HUES64 (cell line): Measurements from ENCODE around the gene TRPC5OS.

ENCODE experiments used
- H3K27ac ChIP-seq: 2 replicates; pipeline ENCODE4 v1.7.0; 2013; ENCODE audit warnings: low read depth, low read length, inconsistent platforms
- H3K27me3 ChIP-seq: 2 replicates; pipeline ENCODE4 v1.6.1; 2013; ENCODE audit warnings: mild to moderate bottlenecking, low read length; ENCODE audit not compliant: insufficient read depth
- H3K36me3 ChIP-seq: 2 replicates; pipeline ENCODE4 v1.6.1; 2013; ENCODE audit warnings: mild to moderate bottlenecking, low read length; ENCODE audit not compliant: insufficient read depth
- H3K4me1 ChIP-seq: 2 replicates; pipeline ENCODE4 v1.6.1; 2013; ENCODE audit warnings: mild to moderate bottlenecking, low read length, moderate library complexity; ENCODE audit not compliant: insufficient read depth
- H3K4me3 ChIP-seq: 2 replicates; pipeline ENCODE4 v1.5.1; 2013; ENCODE audit warnings: mild to moderate bottlenecking, low read length, moderate library complexity
- H3K9ac ChIP-seq: 2 replicates; pipeline ENCODE4 v1.6.1; 2013; ENCODE audit warnings: mild to moderate bottlenecking, low read depth, low read length
- H3K9me3 ChIP-seq: 2 replicates; pipeline ENCODE4 v1.6.1; 2013; ENCODE audit warnings: low read depth, low read length; ENCODE audit not compliant: insufficient read depth
- WGBS: fragments of 150-250, 120-280 bp; methylation state at CpG from one replicate; pipeline ENCODE4 v1.1.7; 2013; ENCODE audit warnings: missing lambda C conversion rate; 5-methylcytosine and 5-hydroxymethylcytosine counted together

TRPC5OS gene

DNA sequence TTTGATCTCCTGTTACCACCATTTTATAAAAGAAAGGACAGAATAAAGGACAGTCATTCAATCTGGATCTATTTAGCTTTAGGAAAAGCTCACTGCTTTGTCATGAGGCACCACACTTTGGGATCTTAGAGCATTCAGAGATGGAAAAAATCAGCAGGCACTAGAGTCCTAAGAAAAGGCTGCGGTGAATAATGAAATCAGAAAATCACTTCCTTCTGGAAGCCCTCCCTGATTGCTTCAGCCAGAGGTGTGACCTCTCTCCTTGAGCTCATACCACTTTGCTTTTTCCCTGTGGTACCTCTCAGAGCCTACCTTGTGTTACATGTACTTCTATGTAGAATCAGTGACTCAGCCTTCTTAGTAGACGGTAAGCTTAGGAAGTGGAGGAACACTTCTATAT lies 8.7 kb upstream of the TRPC5OS start:
- no peaks in the 10 kb centered on the region for H3K9me3 ChIP-seq
- no peak overlapping the region for H3K27ac ChIP-seq
- H3K4me1 ChIP-seq, result peaks cover 12% of the 10 kb centered on the region; the same call in 1 of the 2 replicates
- no peak overlapping the region for H3K9ac ChIP-seq
- no peaks in the 10 kb centered on the region for H3K36me3 ChIP-seq
- WGBS, result 96% methylated on average over 1 of the region's 2 CpGs
- no peak overlapping the region for H3K4me3 ChIP-seq
- no peaks in the 10 kb centered on the region for H3K27me3 ChIP-seq

DNA sequence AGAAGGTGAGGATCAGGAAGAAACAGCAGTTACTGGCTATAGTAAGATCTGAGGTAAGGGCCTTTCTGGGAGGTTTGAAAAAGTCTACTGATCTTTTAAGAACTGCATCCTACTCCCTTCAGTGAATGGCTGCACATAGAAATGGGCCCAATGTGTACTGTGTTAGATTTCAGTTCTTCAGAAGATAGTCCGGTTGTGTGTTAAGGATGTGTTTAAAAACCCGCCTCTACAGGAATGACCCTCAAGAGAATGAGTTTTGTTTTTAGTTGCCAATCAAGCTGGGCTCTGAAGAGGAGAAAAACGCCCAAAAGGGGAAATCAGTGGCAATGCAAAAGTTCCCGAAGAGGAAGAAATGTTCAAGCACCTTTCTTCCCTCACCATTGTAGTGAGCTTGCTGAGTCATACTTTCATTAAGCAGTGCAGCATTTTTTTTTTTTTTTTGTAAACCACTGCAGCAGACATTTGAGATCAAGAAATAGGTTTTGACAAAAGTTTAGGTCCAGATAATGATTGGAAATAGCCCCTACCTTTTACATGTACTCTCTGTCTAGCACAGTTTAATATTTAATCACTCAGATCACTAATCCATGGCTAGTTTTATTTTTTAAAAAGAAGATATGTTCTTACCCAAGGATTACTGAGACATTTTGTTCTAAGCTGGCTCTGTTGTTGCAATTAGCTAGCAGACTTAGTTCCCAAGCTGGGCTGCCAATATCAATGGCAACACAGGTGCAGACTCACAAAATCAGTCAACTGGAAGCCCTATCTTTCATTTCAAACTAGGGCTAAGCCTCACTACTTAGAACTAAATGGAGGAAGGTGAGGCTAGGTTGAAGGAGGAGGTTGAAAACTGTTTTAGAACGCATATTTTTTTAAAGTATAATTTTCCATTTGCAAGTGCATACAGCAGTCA lies 7.0 kb upstream of the TRPC5OS start:
- Histone ChIP-seq H3K27me3 (no peaks in the 10 kb centered on the region), H3K27ac (peak overlapping the region; percentile 63), H3K4me3 (no peak overlapping the region), H3K9ac (peak overlapping the region; percentile 22; the same call in 1 of the 2 replicates), H3K36me3 (no peaks in the 10 kb centered on the region), H3K9me3 (no peaks in the 10 kb centered on the region), H3K4me1 (peaks cover 12% of the 10 kb centered on the region; the same call in 1 of the 2 replicates)
- WGBS, result 57% methylated on average over 3 of the region's 5 CpGs

DNA sequence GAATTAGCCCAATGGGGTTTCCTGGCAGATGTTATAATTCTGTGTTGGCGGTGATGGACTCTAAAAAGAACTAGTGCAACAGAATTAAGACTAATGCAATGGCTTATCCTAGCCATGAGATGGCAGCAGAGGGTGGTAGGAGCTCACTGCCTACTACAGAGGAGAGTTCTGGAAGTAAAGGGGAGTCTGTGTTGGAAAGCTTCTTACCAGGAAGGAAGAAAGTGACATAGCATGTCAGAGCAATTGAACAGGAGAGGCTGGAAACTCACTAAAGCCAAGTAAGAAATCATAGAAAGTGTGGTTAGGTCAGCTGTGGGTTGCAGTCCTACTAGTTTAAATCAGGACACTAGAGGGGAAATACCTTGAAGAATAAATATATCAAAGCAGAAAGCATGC lies 6.3 kb upstream of the TRPC5OS start:
- H3K4me1 ChIP-seq, result peaks cover 12% of the 10 kb centered on the region; the same call in 1 of the 2 replicates
- 37% methylated on average over 1 of the region's 1 CpG for WGBS
- no peak overlapping the region for H3K27ac ChIP-seq
- no peak overlapping the region for H3K9ac ChIP-seq
- no peaks in the 10 kb centered on the region for H3K36me3 ChIP-seq
- H3K4me3 ChIP-seq, result no peak overlapping the region
- no peaks in the 10 kb centered on the region for H3K27me3 ChIP-seq
- no peaks in the 10 kb centered on the region for H3K9me3 ChIP-seq

DNA sequence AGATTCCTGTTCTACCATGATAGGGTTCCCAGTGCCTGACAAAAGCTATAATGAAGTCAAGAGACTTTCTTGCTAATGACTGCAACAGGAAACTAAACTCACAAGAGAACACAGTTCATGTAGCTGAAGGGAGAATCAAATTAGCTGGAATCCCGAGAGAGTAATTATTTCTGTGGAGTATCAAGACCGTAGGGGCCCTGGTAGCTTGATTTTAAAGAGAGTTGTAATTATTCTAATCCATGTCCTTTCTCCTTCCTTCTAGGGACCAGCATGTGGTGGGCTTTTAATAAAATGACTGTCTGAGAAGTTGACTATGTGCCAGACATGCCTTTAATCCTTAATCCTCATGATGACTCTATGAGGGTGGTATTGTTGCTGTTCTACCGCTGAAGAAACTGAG lies 1.7 kb upstream of the TRPC5OS start:
- Histone ChIP-seq H3K9ac (no peak overlapping the region), H3K4me3 (no peak overlapping the region), H3K9me3 (no peaks in the 10 kb centered on the region), H3K27ac (no peak overlapping the region), H3K27me3 (no peaks in the 10 kb centered on the region), H3K36me3 (no peaks in the 10 kb centered on the region), H3K4me1 (0 out of 2 replicates have a peak, but pooled peaks cover 2% of the 10 kb centered on the region)
- WGBS, result 88% methylated on average over 3 of the region's 3 CpGs

DNA sequence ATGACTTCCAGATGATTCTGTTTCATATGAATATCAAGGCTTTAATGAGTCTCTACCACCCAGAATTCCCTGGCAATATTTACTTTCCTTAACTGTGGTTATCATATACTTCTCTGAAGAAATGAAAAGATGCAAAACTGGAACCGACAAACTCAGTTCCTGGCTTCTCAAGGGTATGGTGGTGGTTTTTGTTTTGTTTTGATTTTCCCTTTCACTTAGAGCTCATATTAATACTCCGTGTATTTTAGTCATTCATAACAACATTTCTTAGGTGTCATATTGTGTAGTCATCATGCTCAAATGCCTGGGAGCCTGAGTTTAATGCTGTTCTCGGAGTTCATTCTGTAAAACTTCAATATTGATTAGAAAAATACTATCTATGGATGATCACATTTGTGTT lies 665 bp downstream of the TRPC5OS start:
- Histone ChIP-seq H3K27ac (no peak overlapping the region), H3K27me3 (no peaks in the 10 kb centered on the region), H3K9me3 (no peaks in the 10 kb centered on the region), H3K9ac (no peak overlapping the region), H3K4me1 (no peaks in the 10 kb centered on the region), H3K36me3 (no peaks in the 10 kb centered on the region), H3K4me3 (no peak overlapping the region)
- no CpG with 5 or more reads among the region's 3 CpGs for WGBS

DNA sequence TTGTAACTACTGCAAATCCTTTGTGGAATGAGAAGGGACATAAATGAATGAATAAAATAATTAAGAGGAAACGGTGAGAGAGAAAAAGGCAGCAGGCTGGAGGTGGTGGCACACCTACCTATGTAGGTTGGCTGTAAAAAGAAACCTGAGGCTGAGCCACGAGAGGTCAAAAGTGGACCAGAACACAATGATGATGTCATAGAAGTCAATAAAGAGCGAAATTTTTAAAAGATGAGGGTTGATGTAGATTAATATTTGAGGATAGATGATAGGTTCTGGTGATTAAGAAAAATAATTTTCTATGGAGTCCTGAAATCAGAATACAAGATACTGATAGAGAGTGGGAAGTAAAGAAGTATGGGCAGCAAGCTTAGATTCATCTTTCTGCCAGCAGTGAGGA lies 1.7 kb downstream of the TRPC5OS start:
- 95% methylated on average over 3 of the region's 3 CpGs for WGBS

DNA sequence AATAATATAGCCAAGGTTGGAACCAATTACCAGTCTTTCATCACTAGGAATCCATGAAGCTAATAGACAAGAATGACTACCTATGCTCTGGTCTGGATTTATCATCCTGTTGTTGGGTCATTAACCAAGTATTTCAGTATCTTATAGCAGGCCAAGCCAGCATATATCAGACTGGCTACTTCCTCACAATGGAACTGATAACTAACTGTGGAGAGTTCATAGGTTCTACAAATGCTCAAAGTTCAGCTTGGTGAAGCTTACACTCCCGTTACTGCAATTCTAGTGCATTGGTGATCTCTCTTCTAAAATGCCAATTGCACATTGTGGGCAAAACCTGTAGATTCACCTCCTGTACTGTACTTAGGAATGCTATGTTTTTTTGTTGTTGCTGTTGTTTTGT lies 4.8 kb downstream of the TRPC5OS start:
- Histone ChIP-seq H3K36me3 (no peaks in the 10 kb centered on the region), H3K4me1 (no peaks in the 10 kb centered on the region), H3K9ac (no peak overlapping the region), H3K9me3 (no peaks in the 10 kb centered on the region), H3K27ac (no peak overlapping the region), H3K4me3 (no peak overlapping the region), H3K27me3 (no peaks in the 10 kb centered on the region)
- 78% methylated on average over 1 of the region's 1 CpG for WGBS

More for the DNA sequence above, 1.7 kb downstream of the TRPC5OS start:
- no peak overlapping the region for H3K27ac ChIP-seq
- no peak overlapping the region for H3K9ac ChIP-seq
- no peaks in the 10 kb centered on the region for H3K27me3 ChIP-seq
- no peak overlapping the region for H3K4me3 ChIP-seq
- H3K9me3 ChIP-seq, result no peaks in the 10 kb centered on the region
- no peaks in the 10 kb centered on the region for H3K36me3 ChIP-seq
- H3K4me1 ChIP-seq, result no peaks in the 10 kb centered on the region

DNA sequence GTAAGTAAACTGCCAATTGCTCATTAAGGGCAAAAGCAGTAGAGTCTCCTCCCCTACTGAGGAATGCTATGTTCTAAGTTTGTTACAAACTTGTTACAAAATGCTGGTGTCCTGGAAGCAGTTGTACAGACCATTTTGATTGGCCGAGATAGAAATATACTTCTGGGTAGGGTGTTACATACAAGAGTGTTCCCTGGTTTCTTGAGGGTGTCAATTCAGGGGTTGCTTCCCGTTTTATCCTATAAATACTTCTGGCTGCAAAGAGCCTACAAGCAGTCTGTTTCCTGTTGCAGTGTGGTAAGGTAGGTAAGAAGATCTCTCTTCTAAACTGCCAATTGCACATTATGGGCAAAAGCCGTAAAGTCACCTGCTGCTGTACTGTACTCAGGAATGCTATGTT lies 5.7 kb downstream of the TRPC5OS start:
- WGBS, result 100% methylated on average over 1 of the region's 3 CpGs
- H3K36me3 ChIP-seq, result no peaks in the 10 kb centered on the region

DNA sequence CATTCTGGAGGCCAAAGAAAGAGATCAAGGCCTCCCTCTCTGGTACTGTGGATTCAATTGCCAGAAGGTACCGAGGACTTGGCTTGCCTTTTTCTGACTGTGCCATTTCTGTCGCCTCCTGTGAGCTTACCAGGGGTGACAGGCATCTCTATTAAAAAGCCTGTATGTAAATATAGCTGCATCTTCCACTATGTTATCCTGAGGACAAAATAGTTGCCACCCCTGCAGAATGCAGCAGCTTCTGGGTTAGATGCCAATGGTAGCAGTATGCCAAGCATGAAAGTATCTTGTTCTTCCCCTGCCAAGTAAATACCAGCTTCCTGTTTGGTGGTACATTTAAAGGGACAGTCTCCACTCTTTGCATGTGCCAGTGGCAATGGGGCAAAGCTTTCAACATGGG lies 10.7 kb downstream of the TRPC5OS start:
- Histone ChIP-seq H3K36me3 (no peaks in the 10 kb centered on the region), H3K27ac (no peak overlapping the region), H3K9me3 (no peaks in the 10 kb centered on the region), H3K4me3 (no peak overlapping the region), H3K27me3 (no peaks in the 10 kb centered on the region), H3K4me1 (no peaks in the 10 kb centered on the region), H3K9ac (no peak overlapping the region)
- 100% methylated on average over 2 of the region's 2 CpGs for WGBS

More for the DNA sequence above, 5.7 kb downstream of the TRPC5OS start:
- Histone ChIP-seq H3K4me1 (no peaks in the 10 kb centered on the region), H3K9ac (no peak overlapping the region), H3K27ac (no peak overlapping the region), H3K4me3 (no peak overlapping the region), H3K9me3 (no peaks in the 10 kb centered on the region), H3K27me3 (no peaks in the 10 kb centered on the region)

DNA sequence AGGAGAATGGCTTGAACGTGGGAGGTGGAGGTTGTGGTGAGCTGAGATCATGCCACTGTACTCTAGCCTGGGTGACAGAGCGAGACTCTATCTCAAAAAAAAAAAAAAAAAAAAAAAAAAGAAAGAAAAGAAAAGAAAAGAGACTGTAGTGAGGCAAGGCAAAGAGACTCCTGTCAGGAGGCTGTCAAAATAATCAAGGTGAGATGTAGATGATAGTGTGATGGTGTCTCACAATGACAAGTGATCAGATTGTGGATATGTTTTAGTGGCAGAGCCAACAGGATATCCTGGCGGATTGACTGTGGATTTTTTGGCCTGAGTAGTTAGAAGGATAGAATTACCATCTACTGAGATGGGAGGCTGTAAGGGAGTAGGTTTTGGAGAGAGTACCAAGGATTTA lies 12.6 kb downstream of the TRPC5OS start:
- H3K4me3 ChIP-seq, result no peak overlapping the region
- 99% methylated on average over 2 of the region's 3 CpGs for WGBS
- H3K4me1 ChIP-seq, result no peaks in the 10 kb centered on the region
- H3K9ac ChIP-seq, result no peak overlapping the region
- H3K36me3 ChIP-seq, result no peaks in the 10 kb centered on the region
- no peaks in the 10 kb centered on the region for H3K27me3 ChIP-seq
- no peak overlapping the region for H3K27ac ChIP-seq
- no peaks in the 10 kb centered on the region for H3K9me3 ChIP-seq

DNA sequence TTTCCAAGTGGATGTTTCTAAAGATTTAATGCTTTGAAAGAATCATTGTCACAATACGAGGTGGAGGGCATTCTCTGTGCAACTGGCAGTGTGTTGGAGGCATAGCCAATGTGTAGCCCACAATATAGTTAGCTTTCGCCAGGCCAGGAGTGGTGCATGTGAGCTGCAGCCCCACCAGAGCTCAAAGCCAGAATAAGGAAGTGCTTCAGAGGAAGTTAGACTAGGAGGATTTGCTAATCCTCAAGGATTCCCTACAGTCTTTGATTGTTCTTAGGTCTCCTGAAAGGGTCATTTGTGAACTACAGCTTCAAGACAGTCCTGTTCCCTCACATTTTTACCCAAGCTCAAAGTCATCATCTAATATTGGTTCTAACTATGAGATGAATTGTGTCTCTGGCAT lies 16.4 kb downstream of the TRPC5OS start:
- Histone ChIP-seq H3K4me1 (no peaks in the 10 kb centered on the region), H3K4me3 (no peak overlapping the region), H3K36me3 (no peaks in the 10 kb centered on the region), H3K27me3 (no peaks in the 10 kb centered on the region), H3K9ac (no peak overlapping the region), H3K9me3 (no peaks in the 10 kb centered on the region), H3K27ac (no peak overlapping the region)
- 92% methylated on average over 2 of the region's 2 CpGs for WGBS
